Measurements from ENCODE around the gene MEF2B. TPM values are rescaled to one million over a fixed set of nuclear protein-coding genes. Genes with fewer than 3 reads are reported as not detected.

MEF2B gene
- total RNA-seq, 1 donor from 2014 or later, result under 0.01 TPM

DNA sequence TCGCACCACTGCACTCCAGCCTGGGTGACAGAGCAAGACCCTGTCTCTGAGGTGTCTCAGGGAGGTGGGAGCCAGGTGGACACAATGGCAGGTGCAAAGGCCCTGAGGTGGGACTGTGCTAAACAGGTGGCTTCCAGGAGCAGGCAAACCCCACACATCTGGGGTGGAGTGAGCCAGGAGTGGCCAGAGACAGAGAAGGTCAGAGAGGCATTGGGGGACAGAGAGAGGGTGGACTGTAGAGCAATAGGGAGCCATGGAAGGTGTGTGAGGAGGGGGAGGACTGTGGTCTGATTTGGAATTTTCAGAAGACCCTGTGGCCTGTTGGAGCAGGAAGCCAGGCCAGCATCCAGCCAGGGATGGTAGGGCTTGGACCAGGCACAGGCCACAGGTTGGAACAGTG is 4.7 kb downstream of the MEF2B start:
- Histone ChIP-seq H3K36me3 (ENCODE audit: control insufficient read depth, insufficient read depth, low read length) (no peaks in the 10 kb centered on the region), H3K27me3 (ENCODE audit: control insufficient read depth, insufficient read depth, low read length) (no peaks in the 10 kb centered on the region), H3K4me3 (ENCODE audit: low read depth, low read length) (no peak overlapping the region)
- DNase-seq (ENCODE audit: low read depth) (no peak), FAIRE-seq (no peak)
- TF ChIP-seq, protein P1, sequence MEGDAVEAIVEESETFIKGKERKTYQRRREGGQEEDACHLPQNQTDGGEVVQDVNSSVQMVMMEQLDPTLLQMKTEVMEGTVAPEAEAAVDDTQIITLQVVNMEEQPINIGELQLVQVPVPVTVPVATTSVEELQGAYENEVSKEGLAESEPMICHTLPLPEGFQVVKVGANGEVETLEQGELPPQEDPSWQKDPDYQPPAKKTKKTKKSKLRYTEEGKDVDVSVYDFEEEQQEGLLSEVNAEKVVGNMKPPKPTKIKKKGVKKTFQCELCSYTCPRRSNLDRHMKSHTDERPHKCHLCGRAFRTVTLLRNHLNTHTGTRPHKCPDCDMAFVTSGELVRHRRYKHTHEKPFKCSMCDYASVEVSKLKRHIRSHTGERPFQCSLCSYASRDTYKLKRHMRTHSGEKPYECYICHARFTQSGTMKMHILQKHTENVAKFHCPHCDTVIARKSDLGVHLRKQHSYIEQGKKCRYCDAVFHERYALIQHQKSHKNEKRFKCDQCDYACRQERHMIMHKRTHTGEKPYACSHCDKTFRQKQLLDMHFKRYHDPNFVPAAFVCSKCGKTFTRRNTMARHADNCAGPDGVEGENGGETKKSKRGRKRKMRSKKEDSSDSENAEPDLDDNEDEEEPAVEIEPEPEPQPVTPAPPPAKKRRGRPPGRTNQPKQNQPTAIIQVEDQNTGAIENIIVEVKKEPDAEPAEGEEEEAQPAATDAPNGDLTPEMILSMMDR (IDR thresholded peaks at IDR 0.05; ENCODE audit: insufficient read depth, low read length, severe bottlenecking), result no peak

GRCh38 chr19:19162495-19162894 is 7.6 kb downstream of the MEF2B start:
- FAIRE-seq, result no peak
- no peaks in the 10 kb centered on the region for H3K27me3 ChIP-seq (ENCODE audit: control insufficient read depth, insufficient read depth, low read length)
- H3K4me3 ChIP-seq (ENCODE audit: low read depth, low read length), result no peak overlapping the region
- DNase-seq (ENCODE audit: low read depth), result no peak
- H3K36me3 ChIP-seq (ENCODE audit: control insufficient read depth, insufficient read depth, low read length), result no peaks in the 10 kb centered on the region
- TF ChIP-seq, protein P1 (IDR thresholded peaks at IDR 0.05; ENCODE audit: insufficient read depth, low read length, severe bottlenecking), result no peak

DNA sequence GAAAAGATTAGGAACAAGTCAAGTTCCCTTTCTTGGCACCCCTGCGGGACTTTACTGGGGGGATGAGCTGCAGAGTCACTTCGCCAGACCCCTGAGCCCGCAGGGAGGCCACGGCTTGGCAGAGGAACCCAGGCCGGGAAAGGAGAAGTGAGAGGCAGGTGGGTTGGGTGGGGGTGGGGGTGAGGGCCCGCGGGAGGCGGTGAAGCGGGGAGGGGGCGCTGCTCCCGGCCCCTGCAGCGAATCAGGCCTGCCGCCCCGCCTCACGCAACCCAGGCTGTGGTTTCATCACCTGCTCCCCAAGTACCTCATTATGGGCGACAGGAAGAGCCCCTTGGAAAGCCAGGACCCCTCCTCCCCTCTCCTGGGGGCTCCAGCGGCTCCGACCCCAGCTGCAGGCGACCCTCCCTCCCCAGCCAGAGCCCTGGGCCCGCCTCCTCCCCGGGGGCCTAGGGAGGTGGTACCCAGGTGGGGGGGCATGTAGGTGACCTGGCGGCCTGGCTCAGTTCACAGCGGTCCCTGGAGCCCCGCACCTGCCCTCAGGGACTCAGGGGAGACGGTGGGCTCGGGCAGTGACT is 9.5 kb downstream of the MEF2B start:
- no peak for DNase-seq (ENCODE audit: low read depth)
- TF ChIP-seq, protein P1 (IDR thresholded peaks at IDR 0.05; ENCODE audit: insufficient read depth, low read length, severe bottlenecking), result no peak
- Histone ChIP-seq H3K36me3 (ENCODE audit: control insufficient read depth, insufficient read depth, low read length) (no peaks in the 10 kb centered on the region), H3K4me3 (ENCODE audit: low read depth, low read length) (no peak overlapping the region), H3K27me3 (ENCODE audit: control insufficient read depth, insufficient read depth, low read length) (no peaks in the 10 kb centered on the region)
- FAIRE-seq, result no peak

DNA sequence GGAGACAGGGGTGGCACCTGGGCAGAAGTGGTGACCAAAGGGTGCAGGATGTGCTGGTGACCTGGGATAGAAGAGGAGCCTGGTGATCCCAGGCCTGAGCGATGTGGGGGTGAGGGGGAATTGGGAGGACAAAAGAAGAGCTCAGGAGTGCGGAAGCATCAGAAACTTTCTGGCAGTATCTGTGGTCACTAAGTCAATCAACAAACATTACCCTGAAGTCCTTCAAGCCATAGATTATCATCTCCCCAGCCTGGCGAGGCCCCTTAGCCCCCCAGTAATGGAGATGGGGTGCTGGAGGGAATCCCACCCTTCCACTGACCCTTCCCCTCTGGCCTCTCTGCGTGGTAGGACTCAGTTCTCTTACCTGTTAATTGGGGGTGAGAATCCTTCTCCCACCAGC is 10.5 kb downstream of the MEF2B start:
- FAIRE-seq, result no peak
- Histone ChIP-seq H3K27me3 (ENCODE audit: control insufficient read depth, insufficient read depth, low read length) (no peaks in the 10 kb centered on the region), H3K4me3 (ENCODE audit: low read depth, low read length) (no peak overlapping the region), H3K36me3 (ENCODE audit: control insufficient read depth, insufficient read depth, low read length) (no peaks in the 10 kb centered on the region)
- DNase-seq (ENCODE audit: low read depth), result no peak
- TF ChIP-seq, protein P1 (IDR thresholded peaks at IDR 0.05; ENCODE audit: insufficient read depth, low read length, severe bottlenecking), result no peak

- DNase-seq (ENCODE audit: low read depth) (no peak), FAIRE-seq (no peak)
- Histone ChIP-seq H3K27me3 (ENCODE audit: control insufficient read depth, insufficient read depth, low read length) (no peaks in the 10 kb centered on the region), H3K4me3 (ENCODE audit: low read depth, low read length) (no peak overlapping the region), H3K36me3 (ENCODE audit: control insufficient read depth, insufficient read depth, low read length) (no peaks in the 10 kb centered on the region)
- TF ChIP-seq, protein P1 (IDR thresholded peaks at IDR 0.05; ENCODE audit: insufficient read depth, low read length, severe bottlenecking), result no peak
Measured at GRCh38 chr19:19157808-19158207, 12.3 kb downstream of the MEF2B start.

Data from bronchial epithelial cell (primary cell).